Activated naive CD4-positive, alpha-beta T cell treated with anti-CD3 and anti-CD28 coated beads, Interleukin-2, amount 50 U/mL, for 24 hours (primary cell): ENCODE results near the gene CRB3.
"Not testable (repeated sequence)": the region's sequence is repeated elsewhere in the genome, so short reads cannot be mapped to it uniquely, and the experiment has no call there.

ENCODE experiments used
- H3K27ac Mint-ChIP-seq: one replicate; pipeline ENCODE4 v1.8.0; 2021; ENCODE audit warnings: mild to moderate bottlenecking, mixed read lengths
- H3K27me3 Mint-ChIP-seq: one replicate; pipeline ENCODE4 v1.8.0; 2021; ENCODE audit warnings: mixed read lengths
- H3K36me3 Mint-ChIP-seq: one replicate; pipeline ENCODE4 v1.8.0; 2021; ENCODE audit warnings: mixed read lengths
- H3K4me1 Mint-ChIP-seq: one replicate; pipeline ENCODE4 v1.8.0; 2021; ENCODE audit warnings: mixed read lengths
- H3K4me3 Mint-ChIP-seq: one replicate; pipeline ENCODE4 v1.8.0; 2021; ENCODE audit warnings: mild to moderate bottlenecking, mixed read lengths
- H3K9me3 Mint-ChIP-seq: one replicate; pipeline ENCODE4 v1.8.0; 2021; ENCODE audit warnings: mixed read lengths

CRB3 gene

GRCh38 chr19:6491802-6492592 lies 27.9 kb downstream of the CRB3 start:
- peaks cover 7% of the 10 kb centered on the region for H3K4me1 Mint-ChIP-seq
- H3K9me3 Mint-ChIP-seq = no peaks in the 10 kb centered on the region
- H3K36me3 Mint-ChIP-seq = peaks cover 3% of the 10 kb centered on the region
- no peak overlapping the region for H3K27ac Mint-ChIP-seq
- H3K4me3 Mint-ChIP-seq = no peak overlapping the region
- H3K27me3 Mint-ChIP-seq = no peaks in the 10 kb centered on the region

GRCh38 chr19:6494438-6495036 lies 30.5 kb downstream of the CRB3 start:
- Mint-ChIP-seq H3K4me1 (peaks cover 7% of the 10 kb centered on the region), H3K4me3 (no peak overlapping the region), H3K27me3 (no peaks in the 10 kb centered on the region), H3K9me3 (no peaks in the 10 kb centered on the region), H3K27ac (no peak overlapping the region), H3K36me3 (peaks cover 3% of the 10 kb centered on the region)

GRCh38 chr19:6495947-6496346 lies 31.9 kb downstream of the CRB3 start:
- H3K36me3 Mint-ChIP-seq = peaks cover 3% of the 10 kb centered on the region
- no peak overlapping the region for H3K4me3 Mint-ChIP-seq
- H3K4me1 Mint-ChIP-seq = peaks cover 5% of the 10 kb centered on the region
- H3K27ac Mint-ChIP-seq = no peak overlapping the region
- no peaks in the 10 kb centered on the region for H3K27me3 Mint-ChIP-seq
- no peaks in the 10 kb centered on the region for H3K9me3 Mint-ChIP-seq

GRCh38 chr19:6498294-6499036 lies 34.4 kb downstream of the CRB3 start:
- Mint-ChIP-seq H3K36me3 (no peaks in the 10 kb centered on the region), H3K27ac (no peak overlapping the region), H3K4me1 (peaks cover 15% of the 10 kb centered on the region), H3K4me3 (no peak overlapping the region), H3K9me3 (no peaks in the 10 kb centered on the region), H3K27me3 (peaks cover 2% of the 10 kb centered on the region)

- H3K27me3 Mint-ChIP-seq = peaks cover 2% of the 10 kb centered on the region
- H3K36me3 Mint-ChIP-seq = no peaks in the 10 kb centered on the region
- H3K27ac Mint-ChIP-seq = no peak overlapping the region
- peaks cover 19% of the 10 kb centered on the region for H3K4me1 Mint-ChIP-seq
- no peak overlapping the region for H3K4me3 Mint-ChIP-seq
- no peaks in the 10 kb centered on the region for H3K9me3 Mint-ChIP-seq
These were observed 35.1 kb downstream of the CRB3 start for GRCh38 chr19:6499052-6499790.

- Mint-ChIP-seq H3K4me1 (peaks cover 25% of the 10 kb centered on the region), H3K27ac (no peak overlapping the region), H3K27me3 (peaks cover 2% of the 10 kb centered on the region)
These were observed 37.0 kb downstream of the CRB3 start for GRCh38 chr19:6500837-6501739.

GRCh38 chr19:6501740-6502648 lies 37.9 kb downstream of the CRB3 start, which contains the start of gene TUBB4A:
TSS of gene TUBB4A (minus strand) at chr19:6502309. CDS start at chr19:6502212, 97 bp downstream.
- H3K36me3 Mint-ChIP-seq = no peaks in the 10 kb centered on the region
- peaks cover 2% of the 10 kb centered on the region for H3K27me3 Mint-ChIP-seq
- H3K4me3 Mint-ChIP-seq = peak within 1 kb of the TSS; percentile 91

More at GRCh38 chr19:6500837-6501739, 37.0 kb downstream of the CRB3 start:
- H3K9me3 Mint-ChIP-seq = no peaks in the 10 kb centered on the region
- H3K36me3 Mint-ChIP-seq = no peaks in the 10 kb centered on the region
- peak overlapping the region; percentile 91 for H3K4me3 Mint-ChIP-seq

GRCh38 chr19:6503407-6504201 lies 39.5 kb downstream of the CRB3 start:
- H3K27me3 Mint-ChIP-seq = peaks cover 2% of the 10 kb centered on the region
- H3K36me3 Mint-ChIP-seq = no peaks in the 10 kb centered on the region
- H3K9me3 Mint-ChIP-seq = no peaks in the 10 kb centered on the region
- H3K4me3 Mint-ChIP-seq = peak overlapping the region; percentile 6
- H3K4me1 Mint-ChIP-seq = peaks cover 24% of the 10 kb centered on the region
- H3K27ac Mint-ChIP-seq = no peak overlapping the region

More at GRCh38 chr19:6501740-6502648, 37.9 kb downstream of the CRB3 start, which contains the start of gene TUBB4A:
- Mint-ChIP-seq H3K27ac (no peak within 1 kb of the TSS), H3K4me1 (peaks cover 25% of the 10 kb centered on the region), H3K9me3 (no peaks in the 10 kb centered on the region)

- H3K4me3 Mint-ChIP-seq, H3K36me3 Mint-ChIP-seq, H3K27me3 Mint-ChIP-seq, H3K9me3 Mint-ChIP-seq, H3K27ac Mint-ChIP-seq: not testable (repeated sequence)
- peaks cover 15% of the 10 kb centered on the region for H3K4me1 Mint-ChIP-seq
These were observed 44.1 kb downstream of the CRB3 start for GRCh38 chr19:6508028-6508771.

- Mint-ChIP-seq H3K36me3 (no peaks in the 10 kb centered on the region), H3K4me1 (peaks cover 11% of the 10 kb centered on the region)
These were observed 45.3 kb downstream of the CRB3 start for GRCh38 chr19:6509118-6509971.

GRCh38 chr19:6510618-6511017 lies 46.5 kb downstream of the CRB3 start:
- peaks cover 4% of the 10 kb centered on the region for H3K4me1 Mint-ChIP-seq
- no peaks in the 10 kb centered on the region for H3K9me3 Mint-ChIP-seq
- no peak overlapping the region for H3K4me3 Mint-ChIP-seq
- H3K27ac Mint-ChIP-seq = peak overlapping the region; percentile 30
- no peaks in the 10 kb centered on the region for H3K27me3 Mint-ChIP-seq
- H3K36me3 Mint-ChIP-seq = no peaks in the 10 kb centered on the region

More at GRCh38 chr19:6509118-6509971, 45.3 kb downstream of the CRB3 start:
- Mint-ChIP-seq H3K9me3 (no peaks in the 10 kb centered on the region), H3K27me3 (no peaks in the 10 kb centered on the region), H3K4me3 (no peak overlapping the region), H3K27ac (no peak overlapping the region)

- Mint-ChIP-seq H3K27ac (peak overlapping the region; percentile 36), H3K9me3 (no peaks in the 10 kb centered on the region), H3K4me3 (peak overlapping the region; percentile 5), H3K27me3 (no peaks in the 10 kb centered on the region), H3K36me3 (no peaks in the 10 kb centered on the region), H3K4me1 (peaks cover 31% of the 10 kb centered on the region)
These were observed 50.0 kb downstream of the CRB3 start for GRCh38 chr19:6514089-6514488.
